ENCODE results near the gene ANKRD42.

- no peak for TF ChIP-seq NR3C1 (IDR thresholded peaks at IDR 0.05)
- no peak for TF ChIP-seq CTCF (IDR thresholded peaks at IDR 0.05)
- TF ChIP-seq CEBPB (IDR thresholded peaks at IDR 0.05) = no peak
- TF ChIP-seq POLR2A (IDR thresholded peaks at IDR 0.05; ENCODE audit: low read length) = no peak
- no peak for TF ChIP-seq RFX5 (IDR thresholded peaks at IDR 0.05)
- no peak for TF ChIP-seq PHF8 (IDR thresholded peaks at IDR 0.05; ENCODE audit: borderline replicate concordance, low read depth)
These were observed 35.1 kb upstream of the ANKRD42 start for GRCh38 chr11:83158357-83158786.

Measured in A549 (cell line).